H1 (cell line): ENCODE measurements around the gene KLHL7. TPM values are rescaled to one million over a fixed set of nuclear protein-coding genes. Genes with fewer than 3 reads are reported as not detected.

Source experiments
- CTCF ChIA-PET: fragments of 300-600 bp; sonication (Branson Sonifier 250); formaldehyde crosslinking; loops from one replicate; lab custom pipeline; 2021; ENCODE audit not compliant: partially characterized antibody; lab: Charles Lee
- POLR2A ChIA-PET: fragments of 300-600 bp; sonication (Branson Sonifier 250); formaldehyde crosslinking; loops from one replicate; lab custom pipeline; 2021; ENCODE audit warnings: inconsistent platforms; ENCODE audit not compliant: partially characterized antibody; lab: Charles Lee
- DNase-seq, 2 experiments: peaks; one replicate each; pipeline versions ENCODE4 v3.0.0 to v3.0.0-alpha.2; 2010 to 2022; ENCODE audit warnings: low spot score in 2 of 2, low read depth in 1 of 2, mixed read lengths in 1 of 2
- FAIRE-seq: peaks from 2 replicates; lab custom pipeline; 2011; peaks lifted over from hg19 to GRCh38; lab: Jason Lieb, UNC
- H2AFZ ChIP-seq: 2 replicates; pipeline ENCODE4 v1.8.1; 2012; ENCODE audit warnings: low read length, inconsistent platforms
- H2AK5ac ChIP-seq: 2 replicates; pipeline ENCODE4 v1.6.1; 2013; ENCODE audit warnings: low read depth, low read length
- H2BK120ac ChIP-seq: replicated peaks from 2 replicates; pipeline ENCODE3; 2013; ENCODE audit warnings: low read depth, low read length, inconsistent platforms
- H2BK12ac ChIP-seq: 2 replicates; pipeline ENCODE4 v1.6.1; 2013; ENCODE audit warnings: low read depth, low read length
- H2BK15ac ChIP-seq: 2 replicates; pipeline ENCODE4 v1.6.1; 2013; ENCODE audit warnings: low read length
- H2BK20ac ChIP-seq: 2 replicates; pipeline ENCODE4 v1.6.1; 2013; ENCODE audit warnings: low read length
- H2BK5ac ChIP-seq: 2 replicates; pipeline ENCODE4 v1.6.1; 2013; ENCODE audit warnings: low read depth, low read length
- H3K14ac ChIP-seq: 2 replicates; pipeline ENCODE4 v1.6.1; 2013; ENCODE audit warnings: inconsistent platforms; ENCODE audit not compliant: insufficient read length
- H3K18ac ChIP-seq: 2 replicates; pipeline ENCODE4 v1.6.1; 2013; ENCODE audit warnings: low read length; ENCODE audit errors: extremely low read depth
- H3K23ac ChIP-seq: 2 replicates; pipeline ENCODE4 v1.6.1; 2013; ENCODE audit warnings: inconsistent platforms; ENCODE audit not compliant: insufficient read length
- H3K23me2 ChIP-seq: 2 replicates; pipeline ENCODE4 v1.6.1; 2013; ENCODE audit warnings: low read depth, low read length
- H3K27ac ChIP-seq: 2 replicates; pipeline ENCODE4 v1.6.1; 2011; ENCODE audit warnings: low read depth, low read length, inconsistent platforms
- H3K27me3 ChIP-seq, 4 experiments: replicated peaks in 1 of 4; 1 replicate in 1 of 4; 2 replicates in 3 of 4; pipeline versions ENCODE4 v1.6.1 to v1.8.1; 2011 to 2013; ENCODE audit warnings: low read length in 3 of 4, mild to moderate bottlenecking in 3 of 4, inconsistent platforms in 2 of 4, mixed read lengths in 2 of 4, moderate library complexity in 1 of 4; ENCODE audit not compliant: control insufficient read depth in 3 of 4, insufficient read depth in 3 of 4; ENCODE audit errors: extremely low read depth in 1 of 4
- H3K36me3 ChIP-seq, 4 experiments: 2 replicates each; pipeline versions ENCODE4 v1.6.1 to v1.8.1; 2011 to 2013; ENCODE audit warnings: mild to moderate bottlenecking in 4 of 4, low read length in 3 of 4, moderate library complexity in 2 of 4, control low read depth in 1 of 4, inconsistent platforms in 1 of 4; ENCODE audit not compliant: insufficient read depth in 4 of 4, control insufficient read depth in 2 of 4
- H3K4ac ChIP-seq: replicated peaks from 2 replicates; pipeline ENCODE3; 2013; ENCODE audit warnings: low read length, low read depth, mixed read lengths, inconsistent platforms; ENCODE audit not compliant: insufficient read length
- H3K4me1 ChIP-seq, 4 experiments: replicated peaks in 1 of 4; 1 replicate in 1 of 4; 2 replicates in 3 of 4; pipeline versions ENCODE4 v1.6.1 to v1.8.1; 2011 to 2013; ENCODE audit warnings: low read length in 3 of 4, inconsistent platforms in 2 of 4, mixed read lengths in 1 of 4; ENCODE audit not compliant: insufficient read depth in 4 of 4, control insufficient read depth in 3 of 4
- H3K4me2 ChIP-seq, 2 experiments: 2 replicates each; pipeline versions ENCODE4 v1.6.1 to v1.8.1; 2011 to 2013; ENCODE audit warnings: low read depth in 2 of 2, low read length in 2 of 2, control low read depth in 1 of 2, inconsistent platforms in 1 of 2, mild to moderate bottlenecking in 1 of 2; ENCODE audit not compliant: insufficient read depth in 1 of 2
- H3K4me3 ChIP-seq, 4 experiments: fragments of 200-600, 300-600 bp in 1 of 4; sonication (generic), shearing (Covaris generic), sonication (Bioruptor Twin) in 1 of 4; 2 replicates each; pipeline versions ENCODE4 v1.5.1 to v1.8.1; 2011 to 2016; ENCODE audit warnings: low read length in 4 of 4, low read depth in 3 of 4, control low read depth in 2 of 4, inconsistent platforms in 2 of 4, mild to moderate bottlenecking in 2 of 4, mixed read lengths in 1 of 4, moderate library complexity in 1 of 4; ENCODE audit not compliant: insufficient read depth in 2 of 4; ENCODE audit errors: extremely low read depth in 1 of 4
- H3K56ac ChIP-seq: replicated peaks from 2 replicates; pipeline ENCODE3; 2013; ENCODE audit warnings: low read depth, mild to moderate bottlenecking, mixed read lengths, low read length, inconsistent platforms; ENCODE audit not compliant: insufficient read length
- H3K79me1 ChIP-seq: 2 replicates; pipeline ENCODE4 v1.6.1; 2013; ENCODE audit warnings: low read depth, low read length, control low read depth
- H3K79me2 ChIP-seq, 2 experiments: 2 replicates each; pipeline versions ENCODE4 v1.6.1 to v1.8.1; 2012 to 2013; ENCODE audit warnings: low read length in 2 of 2, mild to moderate bottlenecking in 2 of 2, inconsistent platforms in 1 of 2; ENCODE audit not compliant: insufficient read depth in 2 of 2, control insufficient read depth in 1 of 2
- H3K9ac ChIP-seq, 4 experiments: replicated peaks in 1 of 4; 1 replicate in 1 of 4; 2 replicates in 3 of 4; pipeline versions ENCODE4 v1.6.1 to v1.8.1; 2011 to 2013; ENCODE audit warnings: low read depth in 3 of 4, low read length in 3 of 4, control low read depth in 2 of 4, mild to moderate bottlenecking in 2 of 4, moderate library complexity in 2 of 4, inconsistent platforms in 1 of 4; ENCODE audit errors: extremely low read depth in 1 of 4
- H3K9me3 ChIP-seq, 2 experiments: 2 replicates each; pipeline versions ENCODE4 v1.6.1 to v1.8.1; 2012 to 2013; ENCODE audit warnings: mild to moderate bottlenecking in 2 of 2, moderate library complexity in 2 of 2, control low read depth in 1 of 2, inconsistent platforms in 1 of 2, low read depth in 1 of 2, low read length in 1 of 2, mixed read lengths in 1 of 2; ENCODE audit not compliant: insufficient read depth in 2 of 2
- H4K20me1 ChIP-seq, 2 experiments: replicated peaks in 1 of 2; 2 replicates each; pipeline versions ENCODE3 to v1.8.1; 2011 to 2013; ENCODE audit warnings: inconsistent platforms in 2 of 2, low read length in 2 of 2, mild to moderate bottlenecking in 1 of 2; ENCODE audit not compliant: insufficient read depth in 2 of 2, control insufficient read depth in 1 of 2
- H4K5ac ChIP-seq: 2 replicates; pipeline ENCODE4 v1.6.1; 2013; ENCODE audit warnings: low read length, low read depth, mixed read lengths, inconsistent platforms; ENCODE audit not compliant: insufficient read length
- H4K8ac ChIP-seq: 2 replicates; pipeline ENCODE4 v1.8.0; 2013; ENCODE audit warnings: mild to moderate bottlenecking, moderate library complexity, low read length, inconsistent platforms; ENCODE audit not compliant: insufficient read depth; ENCODE audit errors: extremely low read depth
- H4K91ac ChIP-seq: replicated peaks from 2 replicates; pipeline ENCODE3; 2013; ENCODE audit warnings: low read length, mixed read lengths, inconsistent platforms; ENCODE audit not compliant: insufficient read length
- ASH2L ChIP-seq: fragments of 200-600, 300-600 bp; sonication (generic); IDR thresholded peaks from one replicate; pipeline ENCODE4 v1.7.1; 2017; ENCODE audit warnings: low read length
- BACH1 ChIP-seq: IDR thresholded peaks from 2 replicates; pipeline ENCODE4 v1.6.1; 2012; ENCODE audit warnings: low read length, improper control_type of control experiment
- CBX5 ChIP-seq: fragments of 300-800, 300-1000 bp; sonication (generic); IDR thresholded peaks from 2 replicates; pipeline ENCODE4 v1.7.1; 2016; ENCODE audit warnings: antibody characterized with exemption, low read length, low read depth
- CHD1 ChIP-seq: IDR thresholded peaks from 2 replicates; pipeline ENCODE4 v1.6.1; 2012; ENCODE audit warnings: low read depth, low read length, improper control_type of control experiment
- EZH2 ChIP-seq: fragments of 200-600 bp; sonication (generic); IDR thresholded peaks from 2 replicates; pipeline ENCODE4 v1.7.1; 2012; ENCODE audit warnings: low read depth, mild to moderate bottlenecking, moderate library complexity, low read length, inconsistent platforms; ENCODE audit not compliant: severe bottlenecking
- JUND ChIP-seq: IDR thresholded peaks from 2 replicates; pipeline ENCODE4 v1.6.1; 2011; ENCODE audit warnings: mild to moderate bottlenecking, improper control_type of control experiment, low read length
- KDM4A ChIP-seq: IDR thresholded peaks from one replicate; pipeline ENCODE4 v1.7.1; 2012; ENCODE audit warnings: low read depth, mild to moderate bottlenecking, moderate library complexity, low read length, inconsistent platforms; ENCODE audit not compliant: severe bottlenecking
- KDM5A ChIP-seq: fragments of 200-600 bp; IDR thresholded peaks from 2 replicates; pipeline ENCODE4 v1.7.1; 2012; ENCODE audit warnings: mild to moderate bottlenecking, low read length, inconsistent platforms, mixed read lengths
- RNF2 ChIP-seq: fragments of 200-900, 300-1000 bp; sonication (generic); IDR thresholded peaks from 2 replicates; pipeline ENCODE4 v1.7.1; 2016; ENCODE audit warnings: borderline replicate concordance, low read depth, mild to moderate bottlenecking, antibody characterized with exemption, low read length; ENCODE audit not compliant: poor library complexity, severe bottlenecking; ENCODE audit errors: missing control alignments
- SAP30 ChIP-seq: fragments of 300-600 bp; sonication (generic); IDR thresholded peaks from 2 replicates; pipeline ENCODE4 v1.7.1; 2012; ENCODE audit warnings: low read length, moderate library complexity, mild to moderate bottlenecking, inconsistent platforms; ENCODE audit not compliant: insufficient read depth, insufficient replicate concordance
- SP4 ChIP-seq: IDR thresholded peaks from 2 replicates; pipeline ENCODE4 v1.6.1; 2012; ENCODE audit warnings: low read length, inconsistent platforms
- ZNF274 ChIP-seq: IDR thresholded peaks from 2 replicates; pipeline ENCODE4 v1.7.0; 2012; ENCODE audit warnings: low read length, borderline replicate concordance; ENCODE audit errors: extremely low read depth
- WGBS, 2 experiments: shearing (Covaris generic) in 1 of 2; methylation state at CpG; one replicate each; pipeline versions ENCODE4 v1.1.6 to v1.1.7; 2013 to 2015; ENCODE audit warnings: low lambda C conversion rate in 2 of 2, mixed read lengths in 2 of 2, inconsistent platforms in 1 of 2, low coverage in 1 of 2, missing lambda C conversion rate in 1 of 2; ENCODE audit not compliant: insufficient replicate concordance in 2 of 2, insufficient coverage in 1 of 2, insufficient read length in 1 of 2; ENCODE audit errors: extremely low coverage in 1 of 2, missing lambda C conversion rate in 1 of 2; 5-methylcytosine and 5-hydroxymethylcytosine counted together
- polyA plus RNA-seq, 7 experiments: library from polyadenylated mRNA; depleted of rRNA in 3 of 7; stranded (reverse) in 5 of 7; unstranded in 2 of 7; fragments of >200 nt in 5 of 7; fragments of 200-250 nt in 2 of 7; gene quantifications; 1 replicate in 5 of 7; 2 replicates in 1 of 7; 4 replicates in 1 of 7; pipeline versions ENCODE4 v1.2.1 to v1.2.3, GENCODE V29; 2011 to 2013; ENCODE audit warnings: missing spikeins in 2 of 7, mixed read lengths in 2 of 7
- total RNA-seq: library from RNA; stranded (reverse); fragmentation: NEBNext Ultra II Directional; extraction: Animal tissue kit (Norgen Biotek cat#: 25700); gene quantifications from 2 replicates; pipeline ENCODE4 v1.2.1, GENCODE V29; 2021
- TF ChIP-seq, protein P1 (sequence below): IDR thresholded peaks from 2 replicates; pipeline ENCODE4 v1.6.1; 2012; ENCODE audit warnings: inconsistent platforms

The KLHL7 gene
- total and polyA plus RNA-seq, 2 of the 8 experiments (the other 6 are each of a cell fraction or from before 2014, with no cell fraction given): 65.3 to 115 TPM

- Histone ChIP-seq H3K9ac (no peak overlapping the region), H2BK15ac (no peak overlapping the region), H3K27ac (no peak overlapping the region), H4K5ac (no peak overlapping the region), H3K56ac (no peak overlapping the region), H3K4ac (no peak overlapping the region), H2BK12ac (no peak overlapping the region), H3K79me1 (no peaks in the 10 kb centered on the region), H3K27me3 (no peaks in the 10 kb centered on the region), H3K23ac (no peak overlapping the region), H2BK20ac (no peak overlapping the region), H2BK5ac (no peak overlapping the region), H4K20me1 (no peaks in the 10 kb centered on the region), H2AK5ac (no peak overlapping the region), H3K23me2 (no peaks in the 10 kb centered on the region), H4K8ac (no peak overlapping the region), H2AFZ (no peak overlapping the region), H3K79me2 (no peaks in the 10 kb centered on the region), H3K9me3 (no peaks in the 10 kb centered on the region), H3K18ac (no peak overlapping the region), H3K4me2 (no peak overlapping the region), H3K36me3 (no peaks in the 10 kb centered on the region), H3K4me3 (no peak overlapping the region), H4K91ac (no peak overlapping the region), H3K14ac (no peak overlapping the region), H3K4me1 (no peaks in the 10 kb centered on the region), H2BK120ac (no peak overlapping the region)
- DNase-seq: no peak
- POLR2A ChIA-PET: interaction anchor here (1.4 to 2.1 kb wide), 2 partner anchors 194 to 198 kb away, joined by 3 to 7 read pairs; no protein-coding TSS in a partner anchor
- FAIRE-seq: no peak
- CTCF ChIA-PET: interaction anchor here (0.6 to 1.8 kb wide), 6 partner anchors 15 to 498 kb away, joined by 3 to 6 read pairs (median 4); no protein-coding TSS in a partner anchor
- WGBS, 2 experiments: 91% methylated on average over 6 of the region's 6 CpGs; no CpG with 5 or more reads in 1 of the 2 experiments
- TF ChIP-seq KDM4A (no peak), JUND (no peak), SP4 (no peak), EZH2 (no peak), ZNF274 (no peak), SAP30 (no peak), ASH2L (no peak), BACH1 (no peak), KDM5A (no peak), CBX5 (no peak), CHD1 (no peak), RNF2 (no peak)
- TF ChIP-seq, protein P1, sequence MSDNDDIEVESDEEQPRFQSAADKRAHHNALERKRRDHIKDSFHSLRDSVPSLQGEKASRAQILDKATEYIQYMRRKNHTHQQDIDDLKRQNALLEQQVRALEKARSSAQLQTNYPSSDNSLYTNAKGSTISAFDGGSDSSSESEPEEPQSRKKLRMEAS: no peak
These were observed 47.0 kb upstream of the KLHL7 start for GRCh38 chr7:23058408-23059096.
